GM23338 (cell line): ENCODE data around the gene DPP9.

Source experiments
- EZH2 ChIP-seq: fragments of 200-600 bp; sonication (generic); IDR thresholded peaks from one replicate; pipeline ENCODE4 v1.8.0; 2017; ENCODE audit warnings: antibody characterized with exemption, mild to moderate bottlenecking, low read depth; ENCODE audit not compliant: unreplicated experiment
- EZH2phosphoT487 ChIP-seq: fragments of 200-600 bp; sonication (generic); IDR thresholded peaks from one replicate; pipeline ENCODE4 v1.8.1; 2018; ENCODE audit warnings: antibody characterized with exemption; ENCODE audit not compliant: unreplicated experiment
- NANOG ChIP-seq: IDR thresholded peaks from 2 replicates; pipeline ENCODE4 v1.6.1; 2016; ENCODE audit warnings: antibody characterized with exemption, borderline replicate concordance
- POLR2AphosphoS5 ChIP-seq: IDR thresholded peaks from 2 replicates; pipeline ENCODE4 v1.6.1; 2016; ENCODE audit warnings: antibody characterized with exemption, low read depth
- TF ChIP-seq, protein P1 (sequence below), 2 experiments: fragments of 200-600 bp in 1 of 2; sonication (generic) in 1 of 2; conservative IDR thresholded peaks; 2 replicates each; pipeline versions ENCODE4 v1.5.1 to v1.6.1; 2016 to 2017; ENCODE audit warnings: antibody characterized with exemption in 2 of 2, low read depth in 2 of 2, mild to moderate bottlenecking in 2 of 2, moderate library complexity in 1 of 2
- TF ChIP-seq, protein P2 (sequence below): fragments of 250-450 bp; sonication (Bioruptor Pico); IDR thresholded peaks from 2 replicates; pipeline ENCODE4 v1.5.0; 2020; ENCODE audit warnings: mild to moderate bottlenecking, moderate library complexity
- TF ChIP-seq, protein P3 (sequence below): IDR thresholded peaks from one replicate; pipeline ENCODE4 v1.6.1; 2018; ENCODE audit warnings: antibody characterized with exemption; ENCODE audit not compliant: unreplicated experiment

DNA sequence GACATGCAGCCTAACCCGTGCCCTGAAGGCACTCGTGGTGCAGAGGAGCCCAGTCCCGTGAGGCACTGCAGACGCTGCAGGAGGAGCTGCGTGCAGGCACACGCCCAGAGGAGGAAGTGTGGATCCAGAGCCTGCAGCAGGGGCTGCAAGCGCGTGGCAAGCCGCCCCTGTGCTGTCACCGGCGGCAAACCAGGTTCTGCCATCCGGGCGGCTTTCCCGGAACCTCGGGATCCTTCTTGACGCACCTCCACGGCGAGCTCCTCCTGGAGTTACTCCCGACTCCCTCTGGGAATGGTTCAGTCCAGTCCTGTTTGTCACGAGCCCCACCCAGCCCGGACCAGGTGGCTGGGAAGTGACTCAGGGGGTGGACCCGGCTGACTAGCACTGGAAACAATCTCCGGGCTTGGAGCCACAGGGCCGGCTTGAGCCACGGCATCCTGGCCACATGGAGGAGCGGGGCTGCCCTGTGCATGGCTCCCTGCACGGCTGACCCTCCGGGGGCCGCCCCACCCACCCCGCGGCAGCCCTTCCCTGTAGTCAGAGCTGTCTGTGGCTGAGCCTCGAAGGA is 10.2 kb downstream of the DPP9 start:
- TF ChIP-seq, protein P1, sequence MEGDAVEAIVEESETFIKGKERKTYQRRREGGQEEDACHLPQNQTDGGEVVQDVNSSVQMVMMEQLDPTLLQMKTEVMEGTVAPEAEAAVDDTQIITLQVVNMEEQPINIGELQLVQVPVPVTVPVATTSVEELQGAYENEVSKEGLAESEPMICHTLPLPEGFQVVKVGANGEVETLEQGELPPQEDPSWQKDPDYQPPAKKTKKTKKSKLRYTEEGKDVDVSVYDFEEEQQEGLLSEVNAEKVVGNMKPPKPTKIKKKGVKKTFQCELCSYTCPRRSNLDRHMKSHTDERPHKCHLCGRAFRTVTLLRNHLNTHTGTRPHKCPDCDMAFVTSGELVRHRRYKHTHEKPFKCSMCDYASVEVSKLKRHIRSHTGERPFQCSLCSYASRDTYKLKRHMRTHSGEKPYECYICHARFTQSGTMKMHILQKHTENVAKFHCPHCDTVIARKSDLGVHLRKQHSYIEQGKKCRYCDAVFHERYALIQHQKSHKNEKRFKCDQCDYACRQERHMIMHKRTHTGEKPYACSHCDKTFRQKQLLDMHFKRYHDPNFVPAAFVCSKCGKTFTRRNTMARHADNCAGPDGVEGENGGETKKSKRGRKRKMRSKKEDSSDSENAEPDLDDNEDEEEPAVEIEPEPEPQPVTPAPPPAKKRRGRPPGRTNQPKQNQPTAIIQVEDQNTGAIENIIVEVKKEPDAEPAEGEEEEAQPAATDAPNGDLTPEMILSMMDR (conservative IDR thresholded peaks at IDR 0.05; ENCODE audit: low read depth in 2 of 2): no peak
- no peak for TF ChIP-seq POLR2AphosphoS5
- no peak for TF ChIP-seq EZH2
- TF ChIP-seq NANOG: no peak
- TF ChIP-seq, protein P2, sequence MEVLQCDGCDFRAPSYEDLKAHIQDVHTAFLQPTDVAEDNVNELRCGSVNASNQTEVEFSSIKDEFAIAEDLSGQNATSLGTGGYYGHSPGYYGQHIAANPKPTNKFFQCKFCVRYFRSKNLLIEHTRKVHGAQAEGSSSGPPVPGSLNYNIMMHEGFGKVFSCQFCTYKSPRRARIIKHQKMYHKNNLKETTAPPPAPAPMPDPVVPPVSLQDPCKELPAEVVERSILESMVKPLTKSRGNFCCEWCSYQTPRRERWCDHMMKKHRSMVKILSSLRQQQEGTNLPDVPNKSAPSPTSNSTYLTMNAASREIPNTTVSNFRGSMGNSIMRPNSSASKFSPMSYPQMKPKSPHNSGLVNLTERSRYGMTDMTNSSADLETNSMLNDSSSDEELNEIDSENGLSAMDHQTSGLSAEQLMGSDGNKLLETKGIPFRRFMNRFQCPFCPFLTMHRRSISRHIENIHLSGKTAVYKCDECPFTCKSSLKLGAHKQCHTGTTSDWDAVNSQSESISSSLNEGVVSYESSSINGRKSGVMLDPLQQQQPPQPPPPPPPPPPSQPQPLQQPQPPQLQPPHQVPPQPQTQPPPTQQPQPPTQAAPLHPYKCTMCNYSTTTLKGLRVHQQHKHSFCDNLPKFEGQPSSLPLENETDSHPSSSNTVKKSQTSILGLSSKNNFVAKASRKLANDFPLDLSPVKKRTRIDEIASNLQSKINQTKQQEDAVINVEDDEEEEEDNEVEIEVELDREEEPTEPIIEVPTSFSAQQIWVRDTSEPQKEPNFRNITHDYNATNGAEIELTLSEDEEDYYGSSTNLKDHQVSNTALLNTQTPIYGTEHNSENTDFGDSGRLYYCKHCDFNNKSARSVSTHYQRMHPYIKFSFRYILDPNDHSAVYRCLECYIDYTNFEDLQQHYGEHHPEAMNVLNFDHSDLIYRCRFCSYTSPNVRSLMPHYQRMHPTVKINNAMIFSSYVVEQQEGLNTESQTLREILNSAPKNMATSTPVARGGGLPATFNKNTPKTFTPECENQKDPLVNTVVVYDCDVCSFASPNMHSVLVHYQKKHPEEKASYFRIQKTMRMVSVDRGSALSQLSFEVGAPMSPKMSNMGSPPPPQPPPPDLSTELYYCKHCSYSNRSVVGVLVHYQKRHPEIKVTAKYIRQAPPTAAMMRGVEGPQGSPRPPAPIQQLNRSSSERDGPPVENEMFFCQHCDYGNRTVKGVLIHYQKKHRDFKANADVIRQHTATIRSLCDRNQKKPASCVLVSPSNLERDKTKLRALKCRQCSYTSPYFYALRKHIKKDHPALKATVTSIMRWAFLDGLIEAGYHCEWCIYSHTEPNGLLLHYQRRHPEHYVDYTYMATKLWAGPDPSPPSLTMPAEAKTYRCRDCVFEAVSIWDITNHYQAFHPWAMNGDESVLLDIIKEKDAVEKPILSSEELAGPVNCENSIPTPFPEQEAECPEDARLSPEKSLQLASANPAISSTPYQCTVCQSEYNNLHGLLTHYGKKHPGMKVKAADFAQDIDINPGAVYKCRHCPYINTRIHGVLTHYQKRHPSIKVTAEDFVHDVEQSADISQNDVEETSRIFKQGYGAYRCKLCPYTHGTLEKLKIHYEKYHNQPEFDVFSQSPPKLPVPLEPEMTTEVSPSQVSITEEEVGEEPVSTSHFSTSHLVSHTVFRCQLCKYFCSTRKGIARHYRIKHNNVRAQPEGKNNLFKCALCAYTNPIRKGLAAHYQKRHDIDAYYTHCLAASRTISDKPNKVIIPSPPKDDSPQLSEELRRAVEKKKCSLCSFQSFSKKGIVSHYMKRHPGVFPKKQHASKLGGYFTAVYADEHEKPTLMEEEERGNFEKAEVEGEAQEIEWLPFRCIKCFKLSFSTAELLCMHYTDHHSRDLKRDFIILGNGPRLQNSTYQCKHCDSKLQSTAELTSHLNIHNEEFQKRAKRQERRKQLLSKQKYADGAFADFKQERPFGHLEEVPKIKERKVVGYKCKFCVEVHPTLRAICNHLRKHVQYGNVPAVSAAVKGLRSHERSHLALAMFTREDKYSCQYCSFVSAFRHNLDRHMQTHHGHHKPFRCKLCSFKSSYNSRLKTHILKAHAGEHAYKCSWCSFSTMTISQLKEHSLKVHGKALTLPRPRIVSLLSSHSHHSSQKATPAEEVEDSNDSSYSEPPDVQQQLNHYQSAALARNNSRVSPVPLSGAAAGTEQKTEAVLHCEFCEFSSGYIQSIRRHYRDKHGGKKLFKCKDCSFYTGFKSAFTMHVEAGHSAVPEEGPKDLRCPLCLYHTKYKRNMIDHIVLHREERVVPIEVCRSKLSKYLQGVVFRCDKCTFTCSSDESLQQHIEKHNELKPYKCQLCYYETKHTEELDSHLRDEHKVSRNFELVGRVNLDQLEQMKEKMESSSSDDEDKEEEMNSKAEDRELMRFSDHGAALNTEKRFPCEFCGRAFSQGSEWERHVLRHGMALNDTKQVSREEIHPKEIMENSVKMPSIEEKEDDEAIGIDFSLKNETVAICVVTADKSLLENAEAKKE (CRISPR knock-in tag): no peak
- TF ChIP-seq, protein P3, sequence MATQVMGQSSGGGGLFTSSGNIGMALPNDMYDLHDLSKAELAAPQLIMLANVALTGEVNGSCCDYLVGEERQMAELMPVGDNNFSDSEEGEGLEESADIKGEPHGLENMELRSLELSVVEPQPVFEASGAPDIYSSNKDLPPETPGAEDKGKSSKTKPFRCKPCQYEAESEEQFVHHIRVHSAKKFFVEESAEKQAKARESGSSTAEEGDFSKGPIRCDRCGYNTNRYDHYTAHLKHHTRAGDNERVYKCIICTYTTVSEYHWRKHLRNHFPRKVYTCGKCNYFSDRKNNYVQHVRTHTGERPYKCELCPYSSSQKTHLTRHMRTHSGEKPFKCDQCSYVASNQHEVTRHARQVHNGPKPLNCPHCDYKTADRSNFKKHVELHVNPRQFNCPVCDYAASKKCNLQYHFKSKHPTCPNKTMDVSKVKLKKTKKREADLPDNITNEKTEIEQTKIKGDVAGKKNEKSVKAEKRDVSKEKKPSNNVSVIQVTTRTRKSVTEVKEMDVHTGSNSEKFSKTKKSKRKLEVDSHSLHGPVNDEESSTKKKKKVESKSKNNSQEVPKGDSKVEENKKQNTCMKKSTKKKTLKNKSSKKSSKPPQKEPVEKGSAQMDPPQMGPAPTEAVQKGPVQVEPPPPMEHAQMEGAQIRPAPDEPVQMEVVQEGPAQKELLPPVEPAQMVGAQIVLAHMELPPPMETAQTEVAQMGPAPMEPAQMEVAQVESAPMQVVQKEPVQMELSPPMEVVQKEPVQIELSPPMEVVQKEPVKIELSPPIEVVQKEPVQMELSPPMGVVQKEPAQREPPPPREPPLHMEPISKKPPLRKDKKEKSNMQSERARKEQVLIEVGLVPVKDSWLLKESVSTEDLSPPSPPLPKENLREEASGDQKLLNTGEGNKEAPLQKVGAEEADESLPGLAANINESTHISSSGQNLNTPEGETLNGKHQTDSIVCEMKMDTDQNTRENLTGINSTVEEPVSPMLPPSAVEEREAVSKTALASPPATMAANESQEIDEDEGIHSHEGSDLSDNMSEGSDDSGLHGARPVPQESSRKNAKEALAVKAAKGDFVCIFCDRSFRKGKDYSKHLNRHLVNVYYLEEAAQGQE: no peak
- TF ChIP-seq EZH2phosphoT487: no peak
